IMR-90 (cell line): ENCODE data around the gene SIPA1L3. TPM values are rescaled to one million over a fixed set of nuclear protein-coding genes. Genes with fewer than 3 reads are reported as not detected.

Experiments
- ATAC-seq: fragments of 200-7000 bp; cut with Tn5 transposase; 2 replicates; pipeline ENCODE4 v1.9.1; 2020; ENCODE audit warnings: low read depth, mild to moderate bottlenecking, moderate library complexity
- BruUV-seq: library from RNA; stranded (reverse); fragments of 400-500 nt; replicated peaks from 2 replicates; lab custom pipeline; 2021; lab: Mats Ljungman, UMichigan
- CTCF ChIA-PET: fragments of 300-600 bp; formaldehyde crosslinking; extraction: SDS; loops from one replicate; lab custom pipeline; 2021; ENCODE audit warnings: antibody characterized with exemption; lab: Yijun Ruan, JAX
- POLR2A ChIA-PET: fragments of 300-600 bp; sonication (Branson Sonifier 250); formaldehyde crosslinking; loops from one replicate; lab custom pipeline; 2022; ENCODE audit warnings: antibody characterized with exemption; ENCODE audit not compliant: unreplicated experiment; lab: Charles Lee
- DNase-seq: peaks from one replicate; pipeline ENCODE4 v3.0.0; 2013
- H2AFZ ChIP-seq: replicated peaks from 2 replicates; pipeline ENCODE3; 2013; ENCODE audit warnings: low read length, mild to moderate bottlenecking; ENCODE audit not compliant: poor library complexity
- H2AK5ac ChIP-seq: 2 replicates; pipeline ENCODE4 v1.6.1; 2013; ENCODE audit warnings: low read depth, low read length, inconsistent platforms
- H2AK9ac ChIP-seq: replicated peaks from 2 replicates; pipeline ENCODE3; 2013; ENCODE audit warnings: mild to moderate bottlenecking, low read depth, low read length, moderate library complexity; ENCODE audit not compliant: poor library complexity
- H2BK120ac ChIP-seq: 2 replicates; pipeline ENCODE4 v1.6.1; 2013; ENCODE audit warnings: low read depth, low read length, inconsistent platforms
- H2BK15ac ChIP-seq: 3 replicates; pipeline ENCODE4 v1.6.1; 2013; ENCODE audit warnings: low read depth, low read length, inconsistent platforms
- H2BK20ac ChIP-seq: 2 replicates; pipeline ENCODE4 v1.6.1; 2013; ENCODE audit warnings: low read depth, mild to moderate bottlenecking, inconsistent platforms, low read length, moderate library complexity
- H2BK5ac ChIP-seq: 2 replicates; pipeline ENCODE4 v1.6.1; 2013; ENCODE audit warnings: mild to moderate bottlenecking, low read depth, low read length, inconsistent platforms; ENCODE audit not compliant: poor library complexity, severe bottlenecking
- H3K14ac ChIP-seq: replicated peaks from 2 replicates; pipeline ENCODE4 v1.6.1; 2013; ENCODE audit warnings: low read depth, low read length, inconsistent platforms
- H3K18ac ChIP-seq: 2 replicates; pipeline ENCODE4 v1.6.1; 2013; ENCODE audit warnings: low read depth, low read length, control low read depth
- H3K23ac ChIP-seq: 2 replicates; pipeline ENCODE4 v1.6.1; 2013; ENCODE audit warnings: low read depth, low read length, inconsistent platforms
- H3K27ac ChIP-seq: 2 replicates; pipeline ENCODE4 v1.5.1; 2013; ENCODE audit warnings: mild to moderate bottlenecking, control low read depth, low read length; ENCODE audit not compliant: insufficient read depth
- H3K27me3 ChIP-seq: 2 replicates; pipeline ENCODE4 v1.6.1; 2013; ENCODE audit warnings: low read length; ENCODE audit not compliant: control insufficient read depth, insufficient read depth
- H3K36me3 ChIP-seq: 2 replicates; pipeline ENCODE4 v1.6.1; 2013; ENCODE audit warnings: low read length, mixed read lengths; ENCODE audit not compliant: control insufficient read depth, insufficient read depth
- H3K4ac ChIP-seq: 2 replicates; pipeline ENCODE4 v1.6.1; 2013; ENCODE audit warnings: low read depth, low read length, inconsistent platforms
- H3K4me1 ChIP-seq: 2 replicates; pipeline ENCODE4 v1.6.1; 2013; ENCODE audit warnings: low read length, mixed read lengths; ENCODE audit not compliant: control insufficient read depth, insufficient read depth
- H3K4me2 ChIP-seq: 2 replicates; pipeline ENCODE4 v1.6.1; 2013; ENCODE audit warnings: low read depth, mild to moderate bottlenecking, control low read depth, low read length, moderate library complexity
- H3K4me3 ChIP-seq: 2 replicates; pipeline ENCODE4 v1.5.1; 2013; ENCODE audit warnings: low read depth, mild to moderate bottlenecking, control low read depth, low read length, moderate library complexity; ENCODE audit not compliant: insufficient read depth
- H3K56ac ChIP-seq: 2 replicates; pipeline ENCODE4 v1.6.1; 2013; ENCODE audit warnings: low read length, inconsistent platforms; ENCODE audit not compliant: insufficient read depth; ENCODE audit errors: extremely low read depth
- H3K79me1 ChIP-seq, 2 experiments: 2 replicates each; pipeline ENCODE4 v1.6.1; 2013; ENCODE audit warnings: low read length in 2 of 2, inconsistent platforms in 1 of 2, low read depth in 1 of 2
- H3K9ac ChIP-seq: 2 replicates; pipeline ENCODE4 v1.6.1; 2013; ENCODE audit warnings: low read depth, low read length, control low read depth
- H3K9me1 ChIP-seq: 2 replicates; pipeline ENCODE4 v1.6.1; 2013; ENCODE audit warnings: low read length, inconsistent platforms; ENCODE audit not compliant: insufficient read depth
- H3K9me3 ChIP-seq: 2 replicates; pipeline ENCODE4 v1.6.1; 2013; ENCODE audit warnings: low read length; ENCODE audit not compliant: control insufficient read depth, insufficient read depth
- H4K20me1 ChIP-seq: 2 replicates; pipeline ENCODE4 v1.6.1; 2013; ENCODE audit warnings: low read length, inconsistent platforms; ENCODE audit not compliant: insufficient read depth
- H4K5ac ChIP-seq: 2 replicates; pipeline ENCODE4 v1.6.1; 2013; ENCODE audit warnings: mild to moderate bottlenecking, low read depth, low read length, control low read depth
- H4K8ac ChIP-seq, 2 experiments: 2 replicates each; pipeline ENCODE4 v1.6.1; 2013; ENCODE audit warnings: low read depth in 2 of 2, low read length in 2 of 2, control low read depth in 1 of 2, inconsistent platforms in 1 of 2
- H4K91ac ChIP-seq: 2 replicates; pipeline ENCODE4 v1.6.1; 2013; ENCODE audit warnings: low read depth, low read length, inconsistent platforms; ENCODE audit not compliant: insufficient read depth
- CHD1 ChIP-seq: IDR thresholded peaks from 2 replicates; pipeline ENCODE4 v1.6.1; 2012; ENCODE audit warnings: low read depth, low read length, improper control_type of control experiment
- POLR2A ChIP-seq: IDR thresholded peaks from 2 replicates; pipeline ENCODE4 v1.6.1; 2012; ENCODE audit warnings: mild to moderate bottlenecking, low read depth, low read length
- SMC3 ChIP-seq: fragments of 150-350 bp; IDR thresholded peaks from 2 replicates; pipeline ENCODE4 v1.6.1; 2016; ENCODE audit warnings: low read depth, mild to moderate bottlenecking, antibody characterized with exemption, low read length, moderate library complexity
- WGBS, 2 experiments: methylation state at CpG; one replicate each; pipeline versions ENCODE4 v1.1.5 to v1.1.7; 2013; ENCODE audit warnings: missing lambda C conversion rate in 2 of 2; ENCODE audit not compliant: insufficient read length in 1 of 2; ENCODE audit errors: extremely low coverage in 2 of 2; 5-methylcytosine and 5-hydroxymethylcytosine counted together
- dilution Hi-C: fragments of 300-500 bp; cut with HindIII; formaldehyde crosslinking; loops from one replicate; pipeline ENCODE4 v1.14.3; 2018; ENCODE audit warnings: low sequenced_read_pairs; ENCODE audit not compliant: unreplicated experiment
- in situ Hi-C: fragments of 300-500 bp; cut with MboI; formaldehyde crosslinking; loops from 3 replicates; pipeline ENCODE4 v1.14.3; 2019; ENCODE audit warnings: low sequenced_read_pairs, inconsistent platforms, mixed read lengths
- intact Hi-C: fragments of 100-400 bp; cut with micrococcal nuclease; formaldehyde crosslinking; loops from 2 replicates; pipeline ENCODE4 v1.10.0; 2022
- polyA plus RNA-seq, 3 experiments: library from polyadenylated mRNA; depleted of rRNA; stranded (reverse); fragments of >200 nt; gene quantifications; 2 replicates each; pipeline ENCODE4 v1.2.3, GENCODE V29; 2012; ENCODE audit warnings: low replicate concordance in 1 of 3
- total RNA-seq: library from RNA; depleted of rRNA; stranded (reverse); fragments of >200 nt; gene quantifications from 2 replicates; pipeline ENCODE4 v1.2.3, GENCODE V29; 2012

Gene SIPA1L3
- total and polyA plus RNA-seq, 2 of the 4 experiments (the other 2 are of a cell fraction) = 4.1 to 9.4 TPM

- no peak overlapping the region for H2BK120ac ChIP-seq
- dilution Hi-C loops (no loop called here), intact Hi-C loops (no loop called here), in situ Hi-C loops (no loop called here)
- no peak overlapping the region for H3K56ac ChIP-seq
- H3K4me3 ChIP-seq = no peak overlapping the region
- H3K9ac ChIP-seq = no peak overlapping the region
- no peaks in the 10 kb centered on the region for H4K20me1 ChIP-seq
- H3K9me1 ChIP-seq = no peaks in the 10 kb centered on the region
- H2BK20ac ChIP-seq = no peak overlapping the region
- H3K23ac ChIP-seq = no peak overlapping the region
- DNase-seq = no peak
- H4K5ac ChIP-seq = no peak overlapping the region
- no peak overlapping the region for H3K18ac ChIP-seq
- no peak overlapping the region for H2AK5ac ChIP-seq
- no peak overlapping the region for H2AFZ ChIP-seq
- H2AK9ac ChIP-seq = peak overlapping the region; percentile 28
- H3K79me1 ChIP-seq = peaks cover 0 to 3% of the 10 kb centered on the region in 2 experiments; a peak in 1 of 4 replicates
- no peak overlapping the region for H4K91ac ChIP-seq
- H3K4ac ChIP-seq = no peak overlapping the region
- no peaks in the 10 kb centered on the region for H3K9me3 ChIP-seq
- ChIA-PET POLR2A (no interaction called here), CTCF (no interaction called here)
- no peak overlapping the region for H2BK15ac ChIP-seq
- TF ChIP-seq CHD1 (no peak), SMC3 (no peak), POLR2A (no peak)
- no peak for ATAC-seq
- no peaks in the 10 kb centered on the region for H3K27me3 ChIP-seq
- no peaks in the 10 kb centered on the region for H3K4me1 ChIP-seq
- BruUV-seq = no TSS peak
- no peak overlapping the region for H2BK5ac ChIP-seq
- H3K14ac ChIP-seq = no peak overlapping the region
- no peak overlapping the region for H3K4me2 ChIP-seq
- 100% methylated on average over 1 of the region's 4 CpGs; no CpG with 5 or more reads in 1 of the 2 experiments for WGBS, 2 experiments
- H3K36me3 ChIP-seq = peaks cover 22% of the 10 kb centered on the region
- H3K27ac ChIP-seq = no peak overlapping the region
- H4K8ac ChIP-seq = no peak overlapping the region
Measured at GRCh38 chr19:38168637-38169036, 261.6 kb downstream of the SIPA1L3 start.
